Stomach (tissue), 4 donors: ENCODE measurements around the gene SH3BP5.

Source experiments
- CTCF ChIP-seq, 7 experiments: fragments of 450-650 bp in 4 of 7; fragments of 200-600 bp in 3 of 7; sonication (generic) in 3 of 7; IDR thresholded peaks; one replicate each; pipeline ENCODE4 v1.5.1; 2016 to 2019; ENCODE audit warnings: antibody characterized with exemption in 7 of 7, control low read depth in 2 of 7, mild to moderate bottlenecking in 1 of 7
- POLR2A ChIP-seq, 4 donors: fragments of 450-650 bp; IDR thresholded peaks; one replicate each; pipeline ENCODE4 v1.6.1; 2016; ENCODE audit warnings: antibody characterized with exemption in 4 of 4, control low read depth in 2 of 4, mild to moderate bottlenecking in 1 of 4, moderate library complexity in 1 of 4
- POLR2AphosphoS5 ChIP-seq, 3 donors: sonication (generic); formaldehyde crosslinking; IDR thresholded peaks; one replicate each; pipeline ENCODE4 v1.6.1; 2016; ENCODE audit warnings: antibody characterized with exemption in 3 of 3

GRCh38 chr3:15336057-15336456 is 3.7 kb upstream of the SH3BP5 start:
- TF ChIP-seq CTCF (IDR thresholded peaks at IDR 0.05) (no peak), POLR2A (IDR thresholded peaks at IDR 0.05) (no peak), POLR2AphosphoS5 (IDR thresholded peaks at IDR 0.05) (no peak)
